ENCODE measurements around the gene ANKRD36C. TPM values are rescaled to one million over a fixed set of nuclear protein-coding genes. Genes with fewer than 3 reads are reported as not detected.
"Not testable (repeated sequence)": the region's sequence is repeated elsewhere in the genome, so short reads cannot be mapped to it uniquely, and the experiment has no call there.

ANKRD36C gene
- total RNA-seq, 1 experiment from 2014 or later: 14.5 TPM

DNA sequence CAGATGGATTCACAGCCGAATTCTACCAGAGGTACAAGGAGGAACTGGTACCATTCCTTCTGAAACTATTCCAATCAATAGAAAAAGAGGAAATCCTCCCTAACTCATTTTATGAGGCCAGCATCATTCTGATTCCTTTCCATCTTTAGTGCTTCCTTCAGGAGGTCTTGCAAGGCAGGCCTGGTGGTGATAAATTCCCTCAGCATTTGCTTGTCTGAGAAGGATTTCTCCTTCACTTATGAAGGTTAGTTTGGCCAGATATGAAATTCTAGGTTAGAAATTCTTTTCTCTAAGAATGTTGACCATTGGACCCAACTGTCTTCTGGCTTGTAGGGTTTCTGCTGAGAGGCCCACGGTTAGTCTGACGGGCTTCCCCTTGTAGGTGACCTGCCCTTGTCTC lies 167.4 kb downstream of the ANKRD36C start:
- H3K9me3 Mint-ChIP-seq (ENCODE audit: unreplicated experiment): peaks cover 24% of the 10 kb centered on the region
- DNase-seq (ENCODE audit: unreplicated experiment); H3K36me3 Mint-ChIP-seq (ENCODE audit: insufficient read depth, unreplicated experiment); H3K4me1 Mint-ChIP-seq (ENCODE audit: insufficient read depth, unreplicated experiment); BruUV-seq (replicated peaks); POLR2A ChIA-PET; H3K4me3 Mint-ChIP-seq (ENCODE audit: unreplicated experiment); H3K27me3 Mint-ChIP-seq (ENCODE audit: insufficient read depth, unreplicated experiment); CTCF ChIA-PET; intact Hi-C loops (cut with micrococcal nuclease); H3K27ac Mint-ChIP-seq (ENCODE audit: low read depth, unreplicated experiment): not testable (repeated sequence)

DNA sequence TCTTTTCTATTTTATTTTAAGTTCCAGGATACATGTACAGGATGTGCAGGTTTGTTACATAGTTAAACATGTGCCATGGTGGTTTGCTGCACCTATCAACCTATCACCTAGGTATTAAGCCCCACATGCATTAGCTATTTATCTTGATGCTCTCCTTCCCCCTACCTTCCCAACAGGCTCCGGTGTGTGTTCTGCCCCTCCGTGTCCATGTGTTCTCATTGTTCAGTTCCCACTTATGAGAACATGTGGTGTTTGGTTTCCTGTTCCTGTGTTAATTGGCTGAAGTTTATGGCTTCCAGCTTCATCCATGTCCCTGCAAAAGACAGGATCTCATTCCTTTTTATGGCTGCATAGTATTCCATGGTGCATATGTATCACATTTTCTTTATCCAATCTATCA lies 174.1 kb downstream of the ANKRD36C start:
- not testable (repeated sequence) for H3K4me1 Mint-ChIP-seq (ENCODE audit: insufficient read depth, unreplicated experiment)

DNA sequence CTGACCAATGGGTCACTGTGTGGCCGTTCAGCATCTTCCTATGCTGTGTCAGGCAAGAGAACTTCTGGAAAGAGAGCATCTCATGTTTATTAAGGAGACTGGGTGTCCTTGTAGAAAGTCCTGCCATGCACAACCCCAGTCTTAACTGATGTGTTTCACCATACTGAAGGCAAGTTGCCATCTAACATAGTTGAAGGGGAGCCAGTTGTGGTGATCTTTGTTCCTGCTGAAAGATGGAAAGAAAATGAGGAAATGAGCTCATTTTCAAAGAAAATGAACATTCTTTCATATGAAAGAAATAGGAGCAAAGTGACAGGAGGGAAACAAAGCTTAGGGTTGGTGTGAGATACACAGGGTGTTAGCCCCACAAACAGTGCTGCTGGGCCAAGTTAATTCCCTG lies 178.3 kb downstream of the ANKRD36C start:
- DNase-seq (ENCODE audit: unreplicated experiment); BruUV-seq (replicated peaks); H3K27ac Mint-ChIP-seq (ENCODE audit: low read depth, unreplicated experiment); H3K36me3 Mint-ChIP-seq (ENCODE audit: insufficient read depth, unreplicated experiment); POLR2A ChIA-PET; CTCF ChIA-PET; H3K27me3 Mint-ChIP-seq (ENCODE audit: insufficient read depth, unreplicated experiment); H3K4me1 Mint-ChIP-seq (ENCODE audit: insufficient read depth, unreplicated experiment); H3K4me3 Mint-ChIP-seq (ENCODE audit: unreplicated experiment); intact Hi-C loops (cut with micrococcal nuclease): not testable (repeated sequence)
- H3K9me3 Mint-ChIP-seq (ENCODE audit: unreplicated experiment): peaks cover 39% of the 10 kb centered on the region

More for the DNA sequence above, 174.1 kb downstream of the ANKRD36C start:
- intact Hi-C loops (cut with micrococcal nuclease); H3K27me3 Mint-ChIP-seq (ENCODE audit: insufficient read depth, unreplicated experiment); CTCF ChIA-PET; H3K4me3 Mint-ChIP-seq (ENCODE audit: unreplicated experiment); BruUV-seq (replicated peaks); H3K27ac Mint-ChIP-seq (ENCODE audit: low read depth, unreplicated experiment); H3K36me3 Mint-ChIP-seq (ENCODE audit: insufficient read depth, unreplicated experiment); POLR2A ChIA-PET; DNase-seq (ENCODE audit: unreplicated experiment): not testable (repeated sequence)
- H3K9me3 Mint-ChIP-seq (ENCODE audit: unreplicated experiment): peaks cover 54% of the 10 kb centered on the region

DNA sequence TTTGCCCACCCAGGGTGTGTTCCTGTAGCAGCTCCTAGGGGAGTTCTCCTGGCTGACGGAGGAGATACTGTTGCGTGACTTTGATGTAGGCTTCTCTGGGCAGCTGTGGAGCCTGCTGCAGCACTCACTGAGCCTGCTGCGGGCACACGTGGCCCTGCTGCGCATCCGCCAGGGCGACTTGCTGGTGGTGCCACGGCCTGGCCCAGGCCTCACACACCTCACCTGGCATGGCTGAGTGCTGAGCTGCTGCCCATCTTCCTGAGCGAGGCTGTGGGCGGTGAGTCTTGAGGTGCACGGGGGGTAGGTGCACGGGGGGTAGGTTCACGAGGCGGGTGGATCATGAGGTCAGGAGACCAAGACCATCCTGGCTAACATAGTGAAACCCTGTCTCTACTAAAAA lies 191.7 kb downstream of the ANKRD36C start:
- BruUV-seq (replicated peaks): no TSS peak
- ChIA-PET POLR2A (no interaction called here), CTCF (no interaction called here)
- Mint-ChIP-seq H3K36me3 (ENCODE audit: insufficient read depth, unreplicated experiment) (no peaks in the 10 kb centered on the region), H3K27ac (ENCODE audit: low read depth, unreplicated experiment) (no peak overlapping the region), H3K4me3 (ENCODE audit: unreplicated experiment) (no peak overlapping the region), H3K27me3 (ENCODE audit: insufficient read depth, unreplicated experiment) (no peaks in the 10 kb centered on the region), H3K9me3 (ENCODE audit: unreplicated experiment) (peaks cover 15% of the 10 kb centered on the region), H3K4me1 (ENCODE audit: insufficient read depth, unreplicated experiment) (no peaks in the 10 kb centered on the region)
- intact Hi-C loops (cut with micrococcal nuclease): no loop called here
- TF ChIP-seq, protein P1, sequence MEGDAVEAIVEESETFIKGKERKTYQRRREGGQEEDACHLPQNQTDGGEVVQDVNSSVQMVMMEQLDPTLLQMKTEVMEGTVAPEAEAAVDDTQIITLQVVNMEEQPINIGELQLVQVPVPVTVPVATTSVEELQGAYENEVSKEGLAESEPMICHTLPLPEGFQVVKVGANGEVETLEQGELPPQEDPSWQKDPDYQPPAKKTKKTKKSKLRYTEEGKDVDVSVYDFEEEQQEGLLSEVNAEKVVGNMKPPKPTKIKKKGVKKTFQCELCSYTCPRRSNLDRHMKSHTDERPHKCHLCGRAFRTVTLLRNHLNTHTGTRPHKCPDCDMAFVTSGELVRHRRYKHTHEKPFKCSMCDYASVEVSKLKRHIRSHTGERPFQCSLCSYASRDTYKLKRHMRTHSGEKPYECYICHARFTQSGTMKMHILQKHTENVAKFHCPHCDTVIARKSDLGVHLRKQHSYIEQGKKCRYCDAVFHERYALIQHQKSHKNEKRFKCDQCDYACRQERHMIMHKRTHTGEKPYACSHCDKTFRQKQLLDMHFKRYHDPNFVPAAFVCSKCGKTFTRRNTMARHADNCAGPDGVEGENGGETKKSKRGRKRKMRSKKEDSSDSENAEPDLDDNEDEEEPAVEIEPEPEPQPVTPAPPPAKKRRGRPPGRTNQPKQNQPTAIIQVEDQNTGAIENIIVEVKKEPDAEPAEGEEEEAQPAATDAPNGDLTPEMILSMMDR (IDR thresholded peaks at IDR 0.05; ENCODE audit: unreplicated experiment): no peak
- no peak for DNase-seq (ENCODE audit: unreplicated experiment)

DNA sequence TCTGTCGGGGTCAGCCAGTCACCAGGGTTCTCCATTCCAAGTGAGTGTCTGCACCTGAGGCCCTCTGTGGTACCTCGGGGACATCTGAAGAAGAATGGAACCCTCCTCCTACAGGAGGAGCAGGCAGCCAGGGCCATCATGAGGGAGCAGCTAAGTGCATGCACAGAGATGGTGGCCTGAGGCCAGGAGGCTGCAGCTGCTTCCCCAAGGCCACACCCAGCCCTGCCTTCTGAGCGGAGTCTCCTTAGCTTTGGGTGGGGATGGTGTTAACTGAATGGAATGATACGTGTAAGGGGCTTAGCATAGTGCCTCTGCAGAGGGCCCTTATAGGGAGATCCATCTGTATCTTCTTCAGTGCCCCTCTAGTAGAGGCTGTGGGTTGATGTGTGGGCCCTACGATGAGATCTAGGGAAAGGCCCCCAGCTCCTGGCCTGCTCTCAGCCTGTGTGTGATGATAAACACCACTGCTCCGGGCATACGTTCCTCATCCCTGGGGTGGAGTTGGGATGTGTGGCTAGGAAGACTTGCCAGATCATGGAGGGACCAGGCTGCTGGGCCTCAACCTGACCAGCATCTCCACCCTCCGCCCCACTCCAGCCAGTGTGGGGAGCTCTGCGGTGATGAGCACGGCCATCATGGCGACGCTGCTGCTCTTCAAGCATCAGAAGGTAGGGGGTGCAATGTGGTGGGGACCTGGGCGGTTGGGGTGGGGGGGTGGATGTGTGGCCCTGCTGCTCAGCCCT lies 192.3 kb downstream of the ANKRD36C start:
- H3K27ac Mint-ChIP-seq (ENCODE audit: low read depth, unreplicated experiment); H3K4me3 Mint-ChIP-seq (ENCODE audit: unreplicated experiment); H3K27me3 Mint-ChIP-seq (ENCODE audit: insufficient read depth, unreplicated experiment); H3K4me1 Mint-ChIP-seq (ENCODE audit: insufficient read depth, unreplicated experiment); POLR2A ChIA-PET; BruUV-seq (replicated peaks); DNase-seq (ENCODE audit: unreplicated experiment); intact Hi-C loops (cut with micrococcal nuclease); H3K36me3 Mint-ChIP-seq (ENCODE audit: insufficient read depth, unreplicated experiment); CTCF ChIA-PET: not testable (repeated sequence)
- peaks cover 15% of the 10 kb centered on the region for H3K9me3 Mint-ChIP-seq (ENCODE audit: unreplicated experiment)

DNA sequence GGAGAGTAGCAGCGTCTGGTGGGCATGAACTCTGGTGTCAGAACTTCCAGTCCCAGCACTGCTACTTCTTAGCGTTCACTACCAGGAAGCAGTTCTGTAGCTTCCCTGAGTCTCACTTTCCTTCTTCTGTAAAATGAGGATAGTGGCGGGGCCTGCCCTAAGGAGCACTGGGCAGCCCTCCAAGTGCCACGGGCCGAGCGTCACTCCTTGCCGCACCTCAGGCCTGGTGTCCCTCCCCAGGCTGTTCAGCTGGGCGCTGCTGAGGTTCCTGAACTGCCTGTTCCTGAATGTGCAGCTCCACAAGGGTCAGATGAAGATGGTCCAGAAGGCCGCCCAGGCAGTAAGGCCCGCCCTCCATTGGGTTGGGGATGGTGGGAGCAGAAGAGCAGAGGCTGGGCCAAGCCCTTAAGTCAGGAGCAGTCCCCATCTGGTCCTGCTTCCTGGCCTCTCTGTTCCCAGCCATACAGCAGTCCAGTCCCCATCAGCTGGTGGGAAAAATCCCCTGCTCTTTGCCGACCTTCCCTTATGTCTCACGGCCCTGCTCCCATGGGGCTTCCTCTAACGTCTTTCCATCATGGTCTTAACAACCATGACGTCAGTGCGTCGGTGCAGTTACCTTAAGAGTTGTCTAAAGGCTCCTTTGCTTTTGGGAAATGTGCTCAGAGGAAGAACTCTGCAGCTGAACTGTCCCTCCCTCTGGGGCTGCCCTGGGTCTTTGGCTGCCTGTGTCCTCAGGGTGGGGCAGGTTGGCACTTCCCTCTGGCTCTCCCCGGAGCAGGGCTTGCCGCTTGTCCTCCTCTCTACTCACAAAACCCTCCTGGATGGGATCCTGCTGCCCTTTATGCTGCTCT lies 195.2 kb downstream of the ANKRD36C start:
- DNase-seq (ENCODE audit: unreplicated experiment); BruUV-seq (replicated peaks); H3K4me3 Mint-ChIP-seq (ENCODE audit: unreplicated experiment); H3K36me3 Mint-ChIP-seq (ENCODE audit: insufficient read depth, unreplicated experiment); H3K4me1 Mint-ChIP-seq (ENCODE audit: insufficient read depth, unreplicated experiment); H3K27me3 Mint-ChIP-seq (ENCODE audit: insufficient read depth, unreplicated experiment); CTCF ChIA-PET; POLR2A ChIA-PET; H3K9me3 Mint-ChIP-seq (ENCODE audit: unreplicated experiment); intact Hi-C loops (cut with micrococcal nuclease); H3K27ac Mint-ChIP-seq (ENCODE audit: low read depth, unreplicated experiment): not testable (repeated sequence)

DNA sequence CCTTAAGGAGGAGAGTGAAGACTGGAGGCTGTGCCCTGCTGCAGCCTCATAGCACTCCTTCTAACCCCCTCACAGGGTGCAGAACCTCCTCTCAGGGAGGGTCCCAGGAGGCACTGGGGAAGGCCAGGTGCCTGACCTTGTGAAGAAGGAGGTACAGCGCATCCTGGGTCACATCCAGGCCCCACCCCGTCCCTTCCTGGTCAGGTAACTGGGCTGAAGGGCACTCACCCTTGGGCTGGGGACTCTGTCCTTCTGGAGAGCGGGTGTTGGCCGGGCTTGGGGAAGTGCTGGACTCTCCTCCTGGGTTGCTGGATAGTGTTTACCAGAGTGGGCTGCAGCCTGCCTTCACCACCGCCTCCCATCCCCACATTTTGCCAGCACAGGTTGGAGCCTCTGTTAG lies 197.7 kb downstream of the ANKRD36C start:
- H3K36me3 Mint-ChIP-seq (ENCODE audit: insufficient read depth, unreplicated experiment); H3K9me3 Mint-ChIP-seq (ENCODE audit: unreplicated experiment); H3K4me1 Mint-ChIP-seq (ENCODE audit: insufficient read depth, unreplicated experiment); BruUV-seq (replicated peaks); CTCF ChIA-PET; H3K27ac Mint-ChIP-seq (ENCODE audit: low read depth, unreplicated experiment); POLR2A ChIA-PET; intact Hi-C loops (cut with micrococcal nuclease); H3K4me3 Mint-ChIP-seq (ENCODE audit: unreplicated experiment); DNase-seq (ENCODE audit: unreplicated experiment); H3K27me3 Mint-ChIP-seq (ENCODE audit: insufficient read depth, unreplicated experiment): not testable (repeated sequence)

DNA sequence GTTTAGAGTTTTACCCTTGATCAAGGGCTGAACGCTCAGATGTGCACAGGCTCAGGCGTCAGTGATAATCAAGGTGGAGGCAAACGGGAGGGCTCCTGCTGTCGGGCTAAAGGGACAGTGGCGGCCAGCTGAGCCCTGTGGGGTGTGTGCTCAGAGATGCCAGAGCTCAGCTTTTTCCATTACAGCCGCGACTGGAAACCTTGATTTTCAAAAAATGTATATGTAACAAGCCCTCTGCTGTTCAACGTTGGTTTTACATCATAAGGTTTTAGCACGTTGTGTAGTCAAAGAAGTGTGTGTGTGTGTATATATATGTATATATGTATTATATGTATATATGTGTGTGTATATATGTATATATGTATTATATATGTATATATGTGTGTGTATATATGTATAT lies 201.4 kb downstream of the ANKRD36C start:
- H3K27ac Mint-ChIP-seq (ENCODE audit: low read depth, unreplicated experiment); H3K36me3 Mint-ChIP-seq (ENCODE audit: insufficient read depth, unreplicated experiment); POLR2A ChIA-PET; DNase-seq (ENCODE audit: unreplicated experiment); H3K27me3 Mint-ChIP-seq (ENCODE audit: insufficient read depth, unreplicated experiment); intact Hi-C loops (cut with micrococcal nuclease); H3K4me3 Mint-ChIP-seq (ENCODE audit: unreplicated experiment); H3K9me3 Mint-ChIP-seq (ENCODE audit: unreplicated experiment); BruUV-seq (replicated peaks); H3K4me1 Mint-ChIP-seq (ENCODE audit: insufficient read depth, unreplicated experiment); CTCF ChIA-PET: not testable (repeated sequence)

Data from MCF 10A (cell line).